Measurements from ENCODE around the gene HEATR5A. TPM values are rescaled to one million over a fixed set of nuclear protein-coding genes. Genes with fewer than 3 reads are reported as not detected.
A peak's percentile ranks its signal among the peaks of the same experiment; 100 is the strongest.

Gene HEATR5A
- total RNA-seq, 4 donors from 2014 or later, result 22.9 to 32.0 (median 25.8) TPM

GRCh38 chr14:31435276-31435675, 14.9 kb upstream of the HEATR5A start:
- TF ChIP-seq EP300 (IDR thresholded peaks at IDR 0.05) (peak in 1 of 2 donors; percentile 67), CTCF (IDR thresholded peaks at IDR 0.05) (no peak), POLR2A (IDR thresholded peaks at IDR 0.05) (no peak)
- peak overlapping the region in 2 of 4 donors; percentile 37 to 40 for H3K27ac ChIP-seq
- H3K27me3 ChIP-seq, result no peaks in the 10 kb centered on the region
- no peak overlapping the region for H3K4me3 ChIP-seq
- DNase-seq (ENCODE audit: low spot score in 2 of 2), result no peak
- H3K4me1 ChIP-seq, result peaks cover 0 to 15% (median 0%) of the 10 kb centered on the region in 4 donors
- peaks cover 0 to 11% (median 0%) of the 10 kb centered on the region in 3 donors for H3K36me3 ChIP-seq
- peaks cover 0 to 9% (median 0%) of the 10 kb centered on the region in 4 donors for H3K9me3 ChIP-seq

- Histone ChIP-seq H3K4me3 (no peak overlapping the region), H3K27me3 (no peaks in the 10 kb centered on the region), H3K9me3 (peaks cover 0 to 9% (median 0%) of the 10 kb centered on the region in 4 donors), H3K4me1 (peaks cover 0 to 14% (median 0%) of the 10 kb centered on the region in 4 donors), H3K27ac (no peak overlapping the region), H3K36me3 (peaks cover 0 to 22% (median 0%) of the 10 kb centered on the region in 3 donors)
- TF ChIP-seq CTCF (IDR thresholded peaks at IDR 0.05) (no peak), POLR2A (IDR thresholded peaks at IDR 0.05) (no peak), EP300 (IDR thresholded peaks at IDR 0.05) (no peak)
- DNase-seq (ENCODE audit: low spot score in 2 of 2), result no peak
- 92 to 94% methylated on average over 11 of the region's 11 CpGs for WGBS, 2 donors
Measured at GRCh38 chr14:31430634-31431264, 10.4 kb upstream of the HEATR5A start.

- Histone ChIP-seq H3K27ac (no peak overlapping the region), H3K9me3 (peaks cover 0 to 9% (median 0%) of the 10 kb centered on the region in 4 donors), H3K36me3 (peaks cover 0 to 22% (median 0%) of the 10 kb centered on the region in 3 donors), H3K4me1 (peaks cover 0 to 4% (median 0%) of the 10 kb centered on the region in 4 donors), H3K4me3 (no peak overlapping the region), H3K27me3 (no peaks in the 10 kb centered on the region)
- DNase-seq (ENCODE audit: low spot score in 2 of 2), result no peak
- WGBS, 2 donors, result 84 to 88% methylated on average over 1 of the region's 1 CpG
- TF ChIP-seq EP300 (IDR thresholded peaks at IDR 0.05), result no peak
- no peak for TF ChIP-seq POLR2A (IDR thresholded peaks at IDR 0.05)
- TF ChIP-seq CTCF (IDR thresholded peaks at IDR 0.05), result no peak
Measured at GRCh38 chr14:31429791-31430190, 9.4 kb upstream of the HEATR5A start.

- H3K27ac ChIP-seq, result no peak overlapping the region
- H3K27me3 ChIP-seq, result no peaks in the 10 kb centered on the region
- 89 to 94% methylated on average over 1 of the region's 1 CpG for WGBS, 2 donors
- H3K4me3 ChIP-seq, result no peak overlapping the region
- no peaks in the 10 kb centered on the region for H3K4me1 ChIP-seq
- TF ChIP-seq EP300 (IDR thresholded peaks at IDR 0.05) (no peak), POLR2A (IDR thresholded peaks at IDR 0.05) (no peak), CTCF (IDR thresholded peaks at IDR 0.05) (no peak)
- no peak for DNase-seq (ENCODE audit: low spot score in 2 of 2)
- H3K9me3 ChIP-seq, result peaks cover 0 to 9% (median 0%) of the 10 kb centered on the region in 4 donors
- H3K36me3 ChIP-seq, result peaks cover 0 to 22% (median 0%) of the 10 kb centered on the region in 3 donors
Measured at GRCh38 chr14:31428011-31428410, 7.7 kb upstream of the HEATR5A start.

DNA sequence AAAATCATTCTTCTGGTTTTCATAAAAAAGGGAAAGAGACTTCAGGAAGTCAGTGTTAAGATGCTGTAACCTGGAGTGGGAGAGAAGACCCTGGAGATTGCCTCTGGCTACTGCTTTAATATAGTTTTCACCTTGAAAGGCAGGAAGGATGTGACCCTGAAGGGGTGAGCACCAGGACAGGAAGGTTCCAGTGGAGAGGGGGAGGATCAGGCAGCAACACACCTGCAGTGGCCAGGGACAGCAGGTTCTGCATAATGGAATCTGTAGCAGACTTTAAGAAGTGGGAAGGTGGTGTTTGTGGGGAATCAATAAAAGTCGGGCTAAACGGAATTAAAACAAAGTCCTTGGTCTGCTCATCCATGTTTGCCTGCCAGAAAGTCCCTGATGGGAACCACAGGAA, 6.3 kb upstream of the HEATR5A start:
- no peak for DNase-seq (ENCODE audit: low spot score in 2 of 2)
- no peak overlapping the region for H3K4me3 ChIP-seq
- H3K36me3 ChIP-seq, result peaks cover 0 to 15% (median 0%) of the 10 kb centered on the region in 3 donors
- H3K27ac ChIP-seq, result no peak overlapping the region
- 65 to 75% methylated on average over 2 of the region's 2 CpGs for WGBS, 2 donors
- TF ChIP-seq POLR2A (IDR thresholded peaks at IDR 0.05) (no peak), CTCF (IDR thresholded peaks at IDR 0.05) (no peak), EP300 (IDR thresholded peaks at IDR 0.05) (no peak)
- peaks cover 0 to 3% (median 0%) of the 10 kb centered on the region in 4 donors for H3K9me3 ChIP-seq
- peaks cover 0 to under 1% (median 0%) of the 10 kb centered on the region in 4 donors for H3K4me1 ChIP-seq
- no peaks in the 10 kb centered on the region for H3K27me3 ChIP-seq

Data from tibial nerve (tissue), 4 donors.